ENCODE results near the gene RGL4. TPM values are rescaled to one million over a fixed set of nuclear protein-coding genes. Genes with fewer than 3 reads are reported as not detected.

Gene RGL4
- total and polyA plus RNA-seq, 2 of the 8 experiments (the other 6 are each of a cell fraction or from before 2014, with no cell fraction given) = not detected

DNA sequence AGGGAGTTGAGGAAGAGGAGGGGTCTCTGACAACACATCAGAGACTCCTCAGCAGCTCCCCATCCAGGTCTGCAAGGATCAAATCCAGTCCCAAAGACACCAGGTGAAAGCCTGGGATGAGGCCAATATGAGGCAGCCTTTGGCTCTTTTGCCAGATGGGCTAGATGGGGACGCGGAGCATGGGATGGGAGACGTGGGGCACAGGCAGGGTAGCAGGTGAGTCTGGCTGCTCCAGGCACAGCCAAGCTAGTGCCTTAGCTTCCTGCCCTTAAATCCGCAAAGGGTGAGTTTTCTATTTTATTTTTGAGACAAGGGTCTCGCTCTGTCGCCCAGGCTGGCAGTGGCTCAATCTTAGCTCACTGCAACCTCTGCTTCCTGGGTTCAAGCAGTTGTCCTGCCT lies 39.1 kb upstream of the RGL4 start (continued):
- TF ChIP-seq, protein P1, sequence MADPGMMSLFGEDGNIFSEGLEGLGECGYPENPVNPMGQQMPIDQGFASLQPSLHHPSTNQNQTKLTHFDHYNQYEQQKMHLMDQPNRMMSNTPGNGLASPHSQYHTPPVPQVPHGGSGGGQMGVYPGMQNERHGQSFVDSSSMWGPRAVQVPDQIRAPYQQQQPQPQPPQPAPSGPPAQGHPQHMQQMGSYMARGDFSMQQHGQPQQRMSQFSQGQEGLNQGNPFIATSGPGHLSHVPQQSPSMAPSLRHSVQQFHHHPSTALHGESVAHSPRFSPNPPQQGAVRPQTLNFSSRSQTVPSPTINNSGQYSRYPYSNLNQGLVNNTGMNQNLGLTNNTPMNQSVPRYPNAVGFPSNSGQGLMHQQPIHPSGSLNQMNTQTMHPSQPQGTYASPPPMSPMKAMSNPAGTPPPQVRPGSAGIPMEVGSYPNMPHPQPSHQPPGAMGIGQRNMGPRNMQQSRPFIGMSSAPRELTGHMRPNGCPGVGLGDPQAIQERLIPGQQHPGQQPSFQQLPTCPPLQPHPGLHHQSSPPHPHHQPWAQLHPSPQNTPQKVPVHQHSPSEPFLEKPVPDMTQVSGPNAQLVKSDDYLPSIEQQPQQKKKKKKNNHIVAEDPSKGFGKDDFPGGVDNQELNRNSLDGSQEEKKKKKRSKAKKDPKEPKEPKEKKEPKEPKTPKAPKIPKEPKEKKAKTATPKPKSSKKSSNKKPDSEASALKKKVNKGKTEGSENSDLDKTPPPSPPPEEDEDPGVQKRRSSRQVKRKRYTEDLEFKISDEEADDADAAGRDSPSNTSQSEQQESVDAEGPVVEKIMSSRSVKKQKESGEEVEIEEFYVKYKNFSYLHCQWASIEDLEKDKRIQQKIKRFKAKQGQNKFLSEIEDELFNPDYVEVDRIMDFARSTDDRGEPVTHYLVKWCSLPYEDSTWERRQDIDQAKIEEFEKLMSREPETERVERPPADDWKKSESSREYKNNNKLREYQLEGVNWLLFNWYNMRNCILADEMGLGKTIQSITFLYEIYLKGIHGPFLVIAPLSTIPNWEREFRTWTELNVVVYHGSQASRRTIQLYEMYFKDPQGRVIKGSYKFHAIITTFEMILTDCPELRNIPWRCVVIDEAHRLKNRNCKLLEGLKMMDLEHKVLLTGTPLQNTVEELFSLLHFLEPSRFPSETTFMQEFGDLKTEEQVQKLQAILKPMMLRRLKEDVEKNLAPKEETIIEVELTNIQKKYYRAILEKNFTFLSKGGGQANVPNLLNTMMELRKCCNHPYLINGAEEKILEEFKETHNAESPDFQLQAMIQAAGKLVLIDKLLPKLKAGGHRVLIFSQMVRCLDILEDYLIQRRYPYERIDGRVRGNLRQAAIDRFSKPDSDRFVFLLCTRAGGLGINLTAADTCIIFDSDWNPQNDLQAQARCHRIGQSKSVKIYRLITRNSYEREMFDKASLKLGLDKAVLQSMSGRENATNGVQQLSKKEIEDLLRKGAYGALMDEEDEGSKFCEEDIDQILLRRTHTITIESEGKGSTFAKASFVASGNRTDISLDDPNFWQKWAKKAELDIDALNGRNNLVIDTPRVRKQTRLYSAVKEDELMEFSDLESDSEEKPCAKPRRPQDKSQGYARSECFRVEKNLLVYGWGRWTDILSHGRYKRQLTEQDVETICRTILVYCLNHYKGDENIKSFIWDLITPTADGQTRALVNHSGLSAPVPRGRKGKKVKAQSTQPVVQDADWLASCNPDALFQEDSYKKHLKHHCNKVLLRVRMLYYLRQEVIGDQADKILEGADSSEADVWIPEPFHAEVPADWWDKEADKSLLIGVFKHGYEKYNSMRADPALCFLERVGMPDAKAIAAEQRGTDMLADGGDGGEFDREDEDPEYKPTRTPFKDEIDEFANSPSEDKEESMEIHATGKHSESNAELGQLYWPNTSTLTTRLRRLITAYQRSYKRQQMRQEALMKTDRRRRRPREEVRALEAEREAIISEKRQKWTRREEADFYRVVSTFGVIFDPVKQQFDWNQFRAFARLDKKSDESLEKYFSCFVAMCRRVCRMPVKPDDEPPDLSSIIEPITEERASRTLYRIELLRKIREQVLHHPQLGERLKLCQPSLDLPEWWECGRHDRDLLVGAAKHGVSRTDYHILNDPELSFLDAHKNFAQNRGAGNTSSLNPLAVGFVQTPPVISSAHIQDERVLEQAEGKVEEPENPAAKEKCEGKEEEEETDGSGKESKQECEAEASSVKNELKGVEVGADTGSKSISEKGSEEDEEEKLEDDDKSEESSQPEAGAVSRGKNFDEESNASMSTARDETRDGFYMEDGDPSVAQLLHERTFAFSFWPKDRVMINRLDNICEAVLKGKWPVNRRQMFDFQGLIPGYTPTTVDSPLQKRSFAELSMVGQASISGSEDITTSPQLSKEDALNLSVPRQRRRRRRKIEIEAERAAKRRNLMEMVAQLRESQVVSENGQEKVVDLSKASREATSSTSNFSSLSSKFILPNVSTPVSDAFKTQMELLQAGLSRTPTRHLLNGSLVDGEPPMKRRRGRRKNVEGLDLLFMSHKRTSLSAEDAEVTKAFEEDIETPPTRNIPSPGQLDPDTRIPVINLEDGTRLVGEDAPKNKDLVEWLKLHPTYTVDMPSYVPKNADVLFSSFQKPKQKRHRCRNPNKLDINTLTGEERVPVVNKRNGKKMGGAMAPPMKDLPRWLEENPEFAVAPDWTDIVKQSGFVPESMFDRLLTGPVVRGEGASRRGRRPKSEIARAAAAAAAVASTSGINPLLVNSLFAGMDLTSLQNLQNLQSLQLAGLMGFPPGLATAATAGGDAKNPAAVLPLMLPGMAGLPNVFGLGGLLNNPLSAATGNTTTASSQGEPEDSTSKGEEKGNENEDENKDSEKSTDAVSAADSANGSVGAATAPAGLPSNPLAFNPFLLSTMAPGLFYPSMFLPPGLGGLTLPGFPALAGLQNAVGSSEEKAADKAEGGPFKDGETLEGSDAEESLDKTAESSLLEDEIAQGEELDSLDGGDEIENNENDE (IDR thresholded peaks at IDR 0.05; ENCODE audit: insufficient replicate concordance, low read length) = no peak
- no peak for TF ChIP-seq EGR1 (IDR thresholded peaks at IDR 0.05; ENCODE audit: borderline replicate concordance, low read depth, low read length)
- no peak for TF ChIP-seq BRCA1 (IDR thresholded peaks at IDR 0.05; ENCODE audit: low read depth, low read length)
- no peak for TF ChIP-seq POU5F1 (IDR thresholded peaks at IDR 0.05; ENCODE audit: low read depth, low read length)
- TF ChIP-seq JUND (IDR thresholded peaks at IDR 0.05; ENCODE audit: low read length) = no peak
- TF ChIP-seq POLR2A (IDR thresholded peaks at IDR 0.05; ENCODE audit: control extremely low read depth in 1 of 2, low read depth in 2 of 2, low read length in 2 of 2) = no peak
- no peak for TF ChIP-seq SIN3A (conservative IDR thresholded peaks at IDR 0.05 in 1 of 2, IDR thresholded peaks at IDR 0.05 in 1 of 2; ENCODE audit: low read depth in 1 of 2, low read length in 2 of 2)
- no peak for TF ChIP-seq SIRT6 (IDR thresholded peaks at IDR 0.05; ENCODE audit: low read length)

Measured in H1 (cell line).